Stimulated activated CD8-positive, alpha-beta memory T cell treated with anti-CD3 and anti-CD28 coated beads, Interleukin-7, amount 100 ng/mL, for 4 hours (primary cell): ENCODE measurements around the gene COA8.
"Not testable (repeated sequence)": the region's sequence is repeated elsewhere in the genome, so short reads cannot be mapped to it uniquely, and the experiment has no call there.

ENCODE experiments used
- DNase-seq, 2 donors: peaks; one replicate each; pipeline ENCODE4 v3.0.0-alpha.2; 2020; ENCODE audit warnings: low read depth in 2 of 2

COA8 gene

DNA sequence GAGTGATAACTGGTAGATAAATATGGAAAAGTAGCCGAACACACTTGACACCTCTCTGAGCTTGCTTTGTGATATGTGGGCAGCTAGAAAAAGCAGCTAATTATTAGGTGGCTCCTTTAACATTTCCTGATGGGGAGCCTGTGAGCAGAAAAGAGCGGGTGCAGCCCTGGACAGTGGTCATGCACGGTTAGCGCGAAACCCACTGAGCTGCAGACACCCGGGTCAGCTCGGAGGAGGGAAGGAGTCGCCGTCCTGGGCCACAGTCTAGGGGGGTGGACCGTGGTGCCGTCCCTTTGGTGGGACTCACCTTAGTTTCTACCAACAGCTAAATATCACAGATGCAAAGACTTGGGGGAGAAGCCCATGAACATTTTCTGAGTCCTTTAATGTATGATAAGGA lies 6.6 kb downstream of the COA8 start:
- no peak for DNase-seq

DNA sequence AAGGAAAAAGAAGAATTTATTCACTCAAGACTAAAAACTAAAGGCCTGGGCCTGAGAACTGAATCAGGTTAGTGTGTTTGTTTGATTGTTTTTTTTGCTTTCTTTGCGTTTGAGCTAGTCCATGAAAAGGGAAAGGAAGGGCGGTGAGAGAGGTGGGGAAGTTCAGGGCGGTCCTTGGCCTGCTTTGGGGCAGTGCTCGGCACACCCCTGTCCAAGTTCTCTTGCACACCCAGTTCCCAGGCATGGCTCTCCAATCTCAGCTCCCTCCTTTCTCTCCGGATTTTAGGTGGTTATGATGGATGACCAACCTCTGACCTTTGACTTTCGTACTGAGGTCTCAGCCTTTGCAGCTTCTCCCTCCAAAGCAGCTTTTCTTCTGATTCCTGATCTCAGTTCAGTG lies 11.3 kb downstream of the COA8 start:
- no peak for DNase-seq

DNA sequence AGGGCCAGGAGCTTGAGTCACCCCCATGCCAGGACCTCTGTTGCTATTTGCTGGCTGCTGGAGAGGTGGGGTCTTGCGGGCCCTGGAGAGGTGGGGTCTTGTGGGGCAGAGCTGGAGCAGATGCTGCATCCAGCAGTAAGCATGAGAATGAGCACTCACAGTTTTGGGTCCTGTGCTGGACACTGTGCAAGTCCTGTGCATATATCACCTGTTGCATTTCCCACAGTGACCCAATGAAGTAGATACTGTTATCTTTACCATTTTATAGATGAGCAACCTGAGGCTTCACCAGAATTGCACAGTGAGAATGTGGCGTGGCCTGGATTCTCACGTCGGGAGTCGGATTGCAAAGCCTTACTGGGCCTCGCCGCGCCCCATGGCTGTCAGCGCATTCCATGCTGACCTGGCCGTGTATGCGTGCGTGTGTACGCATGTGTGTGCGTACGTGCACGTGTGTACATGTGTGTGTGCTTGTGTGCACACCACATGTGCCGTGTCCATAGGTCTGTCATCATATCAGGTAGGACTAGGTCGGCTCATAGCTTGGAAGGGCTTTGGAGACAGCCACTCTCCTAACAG lies 12.0 kb downstream of the COA8 start:
- DNase-seq: no peak

DNA sequence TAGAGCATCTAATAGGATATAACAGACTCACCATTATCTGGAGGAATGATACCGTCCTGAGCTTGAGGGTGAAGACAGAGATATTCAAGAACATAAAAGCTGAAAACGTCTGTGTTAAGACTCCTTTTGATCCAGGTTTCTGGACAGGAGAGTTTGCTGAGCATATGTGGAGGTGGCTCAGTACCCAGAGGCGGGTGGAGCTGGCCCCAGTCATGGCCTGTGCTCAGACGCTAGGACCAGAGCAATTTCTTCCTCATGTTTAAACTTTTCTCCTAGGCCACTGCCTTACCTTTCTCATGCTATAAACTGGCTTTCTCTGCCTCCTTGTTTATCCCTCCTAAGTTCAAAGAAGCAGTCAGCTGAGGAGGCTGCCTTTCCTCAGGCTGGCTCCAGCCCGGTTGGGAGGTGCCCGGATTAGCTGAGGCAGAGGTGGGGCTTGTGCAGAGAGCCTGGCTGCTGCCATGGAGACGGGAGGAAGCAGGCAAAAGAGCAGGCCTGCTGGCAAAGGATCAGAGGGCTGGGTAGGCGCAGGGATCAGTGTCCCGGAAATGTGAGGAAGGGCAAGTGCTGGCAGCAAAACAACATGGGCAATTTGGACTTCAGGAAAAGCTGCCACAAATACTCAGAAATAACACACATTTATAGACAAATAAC lies 13.7 kb downstream of the COA8 start:
- DNase-seq: no peak

DNA sequence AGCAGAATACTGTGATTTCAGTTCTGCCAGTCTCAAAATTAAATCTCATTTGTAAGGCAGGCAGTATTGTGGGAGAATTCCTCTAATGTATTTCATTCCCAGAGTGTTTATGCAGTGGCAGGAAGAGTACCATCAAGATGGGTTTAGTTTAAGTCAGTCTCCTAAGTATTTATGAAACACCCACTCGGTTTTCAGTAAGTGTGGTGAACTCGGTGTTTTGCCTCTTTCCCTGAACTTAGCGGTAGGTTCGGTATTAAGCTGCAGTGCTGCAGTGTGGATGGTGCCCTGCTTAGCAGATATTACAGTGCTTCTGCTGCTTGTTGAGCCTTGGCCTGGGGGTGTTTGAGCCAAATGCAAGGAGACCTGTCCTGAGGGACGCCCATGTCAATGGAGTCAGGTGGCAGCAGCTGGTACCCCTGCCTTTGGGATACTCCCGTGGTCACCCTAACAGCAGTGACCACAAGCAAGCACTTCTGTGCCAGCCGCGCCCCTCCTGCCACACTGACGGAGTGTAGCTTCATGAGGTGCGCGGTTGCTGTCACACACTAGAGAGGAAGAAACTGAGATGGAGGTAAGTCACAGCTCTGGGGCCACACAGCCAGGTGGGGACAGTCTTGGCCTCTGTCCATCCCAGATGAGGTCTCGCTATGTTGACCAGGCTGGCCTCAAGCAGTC lies 15.8 kb downstream of the COA8 start:
- DNase-seq: no peak

DNA sequence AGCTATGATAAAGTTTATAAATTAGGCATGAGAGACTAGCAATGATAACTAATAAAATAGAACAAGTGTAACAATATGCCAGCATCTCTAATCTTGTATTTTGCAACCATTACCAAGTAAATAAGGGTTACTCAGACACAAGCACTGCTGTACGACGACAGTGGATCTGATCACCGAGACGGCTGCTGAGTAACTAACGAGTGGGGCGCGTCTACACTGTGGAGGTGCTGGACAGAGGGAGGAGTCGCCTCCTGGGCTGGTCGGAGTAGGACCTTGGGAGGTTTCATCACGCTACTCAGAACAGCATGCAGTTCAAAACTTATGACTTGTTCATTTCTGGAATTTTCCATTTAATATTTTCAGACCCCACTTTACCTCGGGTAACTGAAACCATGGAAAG lies 18.4 kb downstream of the COA8 start:
- no peak for DNase-seq

DNA sequence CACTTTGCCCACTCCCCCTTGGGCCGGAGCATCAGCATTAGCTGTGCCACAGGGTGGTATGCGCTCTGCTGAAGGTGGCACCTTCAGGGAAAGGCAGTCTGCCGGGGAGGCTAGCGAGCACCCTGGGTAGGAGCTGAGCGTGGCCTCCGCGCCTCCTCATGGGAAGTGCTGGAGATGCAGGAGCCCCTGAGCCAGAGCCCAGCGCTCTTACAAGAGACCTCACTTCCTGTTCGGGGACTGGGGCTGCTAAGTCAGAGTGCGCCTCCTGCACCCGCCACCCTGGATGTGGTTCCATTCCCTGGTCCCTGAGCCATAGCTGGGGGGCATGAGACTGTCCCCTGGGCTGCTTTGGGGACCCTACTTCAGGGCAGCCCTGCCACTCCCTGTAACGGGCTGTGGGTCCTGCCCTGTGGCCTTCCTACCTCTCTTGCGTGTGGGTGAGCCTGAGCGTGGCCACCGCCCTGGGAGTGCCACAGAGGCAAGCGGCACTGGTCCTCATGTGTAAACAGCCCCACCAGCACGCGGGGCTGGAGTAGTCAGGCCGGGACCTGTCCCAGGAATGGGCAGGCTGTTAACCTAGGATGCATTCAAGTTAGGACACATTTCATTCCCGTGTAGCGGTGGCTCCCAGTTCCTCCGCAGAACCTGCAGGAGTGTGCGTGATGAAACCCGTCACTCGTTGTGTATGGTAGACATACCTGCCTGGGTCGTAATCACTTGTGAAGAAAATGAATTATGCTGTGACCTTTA lies 19.4 kb downstream of the COA8 start:
- no peak for DNase-seq

DNA sequence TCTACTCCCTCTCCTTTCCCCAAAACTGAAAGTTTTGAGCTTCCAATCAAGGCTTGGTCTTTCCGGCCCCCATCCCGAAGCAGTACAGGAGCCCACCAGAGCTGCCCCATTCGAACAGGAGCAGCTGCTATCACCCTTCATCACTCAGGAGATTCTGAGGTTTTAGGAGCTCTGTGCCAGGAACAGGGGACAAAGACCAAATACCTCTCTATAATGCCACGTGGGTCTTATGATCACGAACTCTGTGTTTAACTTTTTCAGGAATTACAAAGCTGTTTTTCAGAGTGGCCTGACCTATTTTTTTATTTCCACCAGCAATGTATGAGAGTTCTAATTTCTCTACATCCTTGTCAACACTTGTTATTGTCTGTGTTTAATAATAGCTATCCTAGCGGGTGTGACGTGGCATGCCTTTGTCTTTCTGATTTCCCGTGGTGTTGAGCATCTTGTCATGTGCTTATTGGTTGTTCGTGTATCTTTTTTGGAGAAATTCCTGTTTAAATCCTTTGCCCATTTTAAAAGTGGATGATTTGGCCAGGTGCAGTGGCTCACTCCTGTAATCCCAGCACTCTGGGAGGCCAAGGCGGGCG lies 21.7 kb downstream of the COA8 start:
- DNase-seq: no peak

DNA sequence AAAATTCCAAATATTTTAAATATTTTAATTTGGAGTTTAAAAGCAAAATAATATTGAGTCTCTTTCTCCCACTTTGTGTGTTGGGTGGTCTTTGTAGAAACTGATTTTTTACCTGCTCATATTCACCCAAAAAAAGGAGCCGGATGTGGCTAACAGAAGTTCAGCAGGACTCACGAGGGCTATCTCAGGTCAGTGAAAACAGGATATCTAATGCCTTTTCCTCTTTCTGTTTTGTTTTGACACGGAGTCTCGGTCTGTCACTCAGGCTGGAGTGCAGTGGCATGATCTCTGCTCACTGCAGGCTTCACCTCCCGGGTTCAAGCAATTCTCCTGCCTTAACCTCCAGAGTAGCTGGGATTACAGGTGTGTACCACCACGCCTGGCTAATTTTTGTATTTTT lies 30.8 kb downstream of the COA8 start:
- DNase-seq: no peak

DNA sequence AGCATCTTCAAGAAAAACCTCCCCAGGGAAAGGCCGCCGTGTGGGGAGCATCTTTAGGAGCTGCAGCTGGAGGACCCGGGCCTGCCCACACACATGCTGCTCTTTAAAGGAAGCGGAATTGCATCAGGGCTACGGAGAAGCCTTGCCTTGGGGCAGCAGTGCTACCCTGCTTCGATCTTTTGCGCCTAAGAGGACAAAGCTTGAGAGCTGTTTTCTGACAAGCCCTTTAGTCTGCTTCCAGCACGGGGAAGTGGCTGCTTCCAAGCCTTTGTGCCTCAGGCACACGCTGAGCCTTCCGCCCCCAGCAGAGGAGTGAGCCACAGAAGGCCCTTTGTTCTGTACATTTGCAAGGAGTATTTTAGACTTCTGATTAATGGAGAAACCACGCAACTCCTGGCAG lies 31.5 kb downstream of the COA8 start:
- DNase-seq: no peak

DNA sequence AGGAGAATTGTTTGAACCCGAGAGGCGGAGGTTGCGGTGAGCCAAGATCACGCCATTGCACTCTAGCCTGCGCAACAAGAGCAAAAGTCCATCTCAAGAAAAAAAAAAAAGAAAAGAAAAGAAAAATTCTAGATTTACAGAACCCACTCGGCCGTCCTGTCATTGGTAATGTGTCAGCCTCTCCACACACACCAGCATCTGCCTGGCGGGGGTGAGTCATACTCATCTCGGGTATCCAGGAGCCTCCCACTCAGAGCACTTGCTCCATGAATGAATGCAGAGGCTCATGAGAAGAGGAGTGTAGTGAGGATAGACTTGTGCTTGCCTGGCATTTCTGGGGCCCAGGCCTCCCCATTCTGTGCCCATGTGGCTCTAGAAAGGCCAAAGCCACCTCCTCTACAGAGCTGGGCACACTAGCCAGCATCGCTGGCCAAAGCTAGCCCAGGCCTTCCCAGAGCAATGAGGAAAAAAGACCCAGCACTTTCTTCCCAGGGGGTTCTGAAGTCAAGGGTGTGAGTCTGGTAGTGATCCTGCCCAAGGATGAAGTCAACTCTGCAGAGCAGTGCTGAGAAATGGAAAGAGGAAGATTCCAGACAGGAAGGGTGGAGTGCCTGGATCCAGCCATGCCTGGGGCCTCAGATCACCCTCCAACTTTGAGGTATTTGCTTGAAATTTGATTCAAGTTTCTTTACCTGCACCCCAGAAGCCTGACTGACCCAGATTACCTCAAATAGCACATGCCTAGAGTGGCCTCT lies 35.0 kb downstream of the COA8 start:
- no peak for DNase-seq

DNA sequence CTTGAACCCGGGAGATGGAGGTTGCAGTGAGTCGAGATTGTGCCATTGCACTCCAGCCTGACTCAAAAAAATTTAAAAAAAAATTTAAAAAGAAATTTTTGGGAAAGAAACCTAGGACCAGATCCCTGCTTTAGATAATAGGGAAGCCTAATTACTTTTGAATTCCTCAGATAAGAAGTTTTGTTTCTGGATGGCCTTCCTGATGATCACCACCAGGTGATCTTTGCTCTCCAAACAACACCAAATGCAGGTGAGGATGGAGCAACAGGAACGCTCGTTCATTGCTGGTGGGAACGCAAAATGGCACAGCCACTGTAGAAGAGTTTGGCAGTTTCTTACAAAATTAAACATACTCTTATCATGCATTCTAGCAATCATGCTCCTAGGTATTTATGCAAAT lies 37.7 kb downstream of the COA8 start:
- no peak for DNase-seq

DNA sequence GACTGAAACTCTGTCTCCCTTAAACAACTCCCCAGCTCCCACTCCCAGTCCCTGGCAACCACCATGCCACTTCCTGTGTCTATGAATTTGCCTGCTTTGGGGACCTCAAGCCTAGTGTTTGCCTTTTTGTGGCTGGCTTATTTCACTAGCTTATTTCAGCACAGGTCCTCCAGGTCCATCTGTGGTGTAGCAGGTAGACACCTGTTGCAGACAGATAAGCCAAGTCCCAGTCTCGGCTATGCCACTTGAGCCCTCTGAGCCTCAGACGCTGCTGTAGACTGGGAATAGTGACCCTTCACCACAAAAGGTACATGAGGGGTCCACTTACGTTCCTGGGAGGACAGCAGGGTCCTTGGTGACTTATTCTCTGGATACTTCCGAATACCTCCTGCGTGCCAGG lies 41.9 kb downstream of the COA8 start:
- DNase-seq: no peak

DNA sequence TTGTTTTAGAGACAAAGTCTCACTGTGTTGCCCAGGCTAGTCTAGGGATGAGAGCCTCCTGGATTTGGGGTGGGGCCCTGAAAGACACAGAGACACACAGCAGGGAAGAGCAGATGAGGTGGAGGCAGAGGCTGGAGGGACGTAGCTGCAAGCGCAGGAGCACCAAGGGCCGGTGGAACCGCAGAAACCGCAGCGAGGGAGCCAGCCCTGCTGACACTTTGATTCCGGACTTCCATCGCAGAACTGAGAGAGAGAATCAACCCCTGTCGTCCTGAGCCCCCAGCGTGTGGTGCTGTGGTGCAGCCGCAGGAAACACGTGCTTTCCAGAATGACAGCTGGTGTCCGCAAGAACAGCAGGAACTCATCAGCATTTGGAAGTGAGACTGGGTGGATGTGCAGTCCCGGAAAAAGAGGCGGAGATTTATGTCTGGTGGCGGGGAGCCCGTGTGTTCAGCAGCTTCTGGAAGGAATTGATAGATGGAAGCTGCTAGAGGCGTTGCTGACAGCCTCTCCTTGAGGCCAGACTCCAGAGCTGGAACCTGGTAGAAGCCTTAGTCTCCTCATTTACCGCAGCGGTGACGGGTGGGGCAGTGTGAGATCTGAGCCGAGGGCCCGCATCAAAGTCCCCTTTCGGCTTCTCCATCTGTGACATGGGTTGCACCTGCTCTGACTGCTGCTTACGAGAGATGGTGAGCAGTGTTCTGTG lies 44.4 kb downstream of the COA8 start:
- DNase-seq: peak; percentile 22 to 41

DNA sequence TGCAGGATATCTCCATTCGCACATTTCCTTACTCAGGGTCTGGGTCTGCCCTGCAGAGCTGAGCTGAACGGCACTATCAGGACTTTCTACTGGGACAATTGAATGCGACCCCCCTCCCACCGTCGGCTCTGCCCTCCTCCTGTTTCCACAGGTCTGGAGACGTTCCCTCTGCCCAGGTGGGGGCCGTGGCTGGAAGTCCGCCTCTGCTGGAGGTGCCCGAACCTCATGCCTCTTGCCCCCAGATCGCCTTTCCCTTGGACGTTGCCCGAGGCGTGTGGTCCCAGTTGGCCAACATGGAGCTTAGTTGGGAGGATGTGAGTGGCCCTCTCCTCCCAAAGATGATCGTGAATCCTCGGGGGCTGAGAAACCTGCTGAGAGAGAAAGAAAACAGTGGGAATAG lies 45.1 kb downstream of the COA8 start:
- DNase-seq: no peak

DNA sequence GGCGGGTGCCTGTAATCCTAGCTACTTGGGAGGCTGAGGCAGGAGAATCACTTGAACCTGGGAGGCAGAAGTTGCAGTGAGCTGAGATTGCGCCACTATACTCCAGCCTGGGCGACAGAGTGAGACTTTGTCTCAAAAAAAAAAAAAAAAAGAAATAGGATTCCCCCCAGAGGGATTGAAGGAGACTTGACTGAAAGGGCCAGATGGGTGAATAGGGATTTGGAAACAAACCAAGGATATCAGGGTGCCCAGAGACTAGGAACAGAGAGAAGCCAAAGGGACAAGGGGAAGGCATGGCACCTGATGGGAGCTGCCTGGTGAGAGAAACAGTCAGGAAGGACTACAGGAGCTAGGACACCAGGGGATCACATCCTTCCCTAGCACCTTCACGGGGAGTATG lies 46.3 kb downstream of the COA8 start:
- not testable (repeated sequence) for DNase-seq

DNA sequence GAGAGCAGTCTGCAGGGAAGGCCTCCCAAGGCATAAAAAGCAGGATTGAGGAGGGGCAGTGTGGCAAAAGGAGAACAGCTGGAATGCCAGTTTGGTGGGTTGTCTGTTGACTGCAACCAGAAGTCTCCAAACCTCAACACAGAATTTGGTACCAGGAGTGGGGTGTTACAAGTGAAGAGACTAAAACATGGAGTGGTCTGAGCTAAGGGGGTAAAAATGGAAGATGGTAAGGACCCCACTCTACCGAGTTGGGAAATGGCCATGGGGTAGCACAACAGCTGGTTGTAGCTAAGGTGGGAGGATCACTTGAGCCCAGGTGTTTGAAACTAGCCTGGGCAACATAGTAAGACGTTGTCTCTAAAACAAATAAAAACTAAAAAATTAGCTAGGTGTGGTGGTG lies 48.5 kb downstream of the COA8 start:
- no peak for DNase-seq

DNA sequence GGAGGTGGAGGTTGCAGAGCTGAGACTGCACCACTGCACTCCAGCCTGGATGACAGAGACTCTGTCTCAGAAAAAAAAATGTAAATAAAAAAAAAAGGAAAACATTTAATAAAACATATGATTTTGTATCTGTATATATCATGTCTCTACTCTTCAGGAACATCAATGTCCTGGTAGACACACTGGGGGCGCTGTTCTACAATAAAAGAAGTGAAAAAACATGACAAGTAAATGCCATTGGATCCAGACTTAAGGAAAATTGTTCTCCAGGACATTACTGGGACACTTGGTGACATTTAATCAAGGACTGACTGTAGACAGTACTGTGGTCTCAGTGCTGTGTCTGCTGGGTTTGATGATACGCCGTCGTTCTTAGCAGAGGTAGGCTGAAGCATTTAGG lies 50.8 kb downstream of the COA8 start:
- DNase-seq: no peak

DNA sequence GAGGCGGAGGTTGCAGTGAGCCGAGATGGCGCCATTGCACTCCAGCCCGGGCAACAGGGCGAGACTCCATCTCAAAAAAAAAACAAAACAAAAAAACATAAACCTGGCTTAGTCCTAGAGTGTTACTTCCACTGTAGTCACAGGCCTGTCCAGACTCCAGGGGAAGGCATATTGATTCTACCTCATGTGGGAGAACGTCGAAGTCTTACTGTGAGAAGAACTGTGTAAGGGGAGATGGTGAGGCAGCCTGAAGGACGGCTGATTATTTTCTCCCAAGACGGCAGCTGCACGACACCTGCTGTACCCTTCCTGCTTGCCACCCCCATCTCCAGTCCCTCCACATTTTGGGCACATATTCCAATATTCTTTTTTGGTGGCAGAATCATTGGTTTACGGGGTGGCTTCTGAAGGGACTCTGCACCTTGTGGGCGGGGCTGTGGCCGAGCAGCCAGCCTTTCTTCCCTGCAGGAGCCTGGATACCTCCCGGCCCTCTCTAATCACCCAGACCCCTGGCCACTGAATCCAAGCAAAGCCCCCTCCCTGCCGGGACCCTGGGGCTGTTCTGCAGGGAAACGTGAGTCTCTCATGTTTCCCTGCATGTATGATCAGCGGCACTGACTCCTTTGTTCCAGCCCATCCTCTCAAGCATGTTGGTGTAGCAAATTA lies 54.0 kb downstream of the COA8 start:
- no peak for DNase-seq

DNA sequence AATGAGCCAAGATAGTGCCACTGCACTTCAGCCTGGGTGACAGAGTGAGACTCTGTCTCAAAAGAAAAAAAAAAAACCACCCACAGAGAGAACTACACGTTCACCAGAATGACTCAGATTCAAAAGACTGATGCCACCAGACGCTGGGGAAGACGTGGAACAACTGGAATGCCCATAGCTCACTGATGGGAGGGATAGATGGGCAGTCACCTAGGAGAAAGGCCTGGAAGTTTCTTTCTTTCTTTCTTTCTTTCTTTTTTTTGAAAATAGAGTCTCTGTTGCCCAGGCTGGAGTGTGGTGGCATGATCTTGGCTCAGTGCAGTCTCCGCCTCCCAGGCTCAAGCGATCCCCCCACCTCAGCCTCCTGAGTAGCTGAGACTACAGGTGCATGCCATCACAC lies 56.3 kb downstream of the COA8 start:
- no peak for DNase-seq

DNA sequence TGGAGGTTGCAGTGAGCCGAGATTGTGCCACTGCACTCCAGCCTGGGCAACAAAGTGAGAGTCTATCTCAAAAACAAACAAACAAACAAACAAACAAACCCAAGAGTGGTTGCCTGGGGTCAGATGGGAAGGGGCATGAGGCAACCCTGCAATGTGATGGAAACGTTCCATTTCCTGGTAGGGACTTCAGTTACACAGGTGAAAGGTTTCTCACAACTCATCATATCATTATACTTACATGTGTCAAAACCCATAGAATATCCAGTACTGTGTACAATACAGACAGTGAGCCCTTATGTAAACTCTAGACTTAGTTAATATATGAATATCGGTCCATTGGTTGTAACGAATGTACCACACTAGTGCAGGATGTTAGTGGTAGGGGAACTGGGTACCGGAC lies 59.1 kb downstream of the COA8 start:
- DNase-seq: no peak
